Activated CD4-positive, alpha-beta T cell treated with anti-CD3 and anti-CD28 coated beads, Interleukin-2, amount 50 U/mL, for 24 hours (primary cell): ENCODE results near the gene INPP5A.
"Not testable (repeated sequence)": the region's sequence is repeated elsewhere in the genome, so short reads cannot be mapped to it uniquely, and the experiment has no call there.

Source experiments
- DNase-seq, 2 donors: peaks; one replicate each; pipeline ENCODE4 v3.0.0-alpha.2; 2020; ENCODE audit warnings: low read depth in 1 of 2, low spot score in 1 of 2

INPP5A gene

DNA sequence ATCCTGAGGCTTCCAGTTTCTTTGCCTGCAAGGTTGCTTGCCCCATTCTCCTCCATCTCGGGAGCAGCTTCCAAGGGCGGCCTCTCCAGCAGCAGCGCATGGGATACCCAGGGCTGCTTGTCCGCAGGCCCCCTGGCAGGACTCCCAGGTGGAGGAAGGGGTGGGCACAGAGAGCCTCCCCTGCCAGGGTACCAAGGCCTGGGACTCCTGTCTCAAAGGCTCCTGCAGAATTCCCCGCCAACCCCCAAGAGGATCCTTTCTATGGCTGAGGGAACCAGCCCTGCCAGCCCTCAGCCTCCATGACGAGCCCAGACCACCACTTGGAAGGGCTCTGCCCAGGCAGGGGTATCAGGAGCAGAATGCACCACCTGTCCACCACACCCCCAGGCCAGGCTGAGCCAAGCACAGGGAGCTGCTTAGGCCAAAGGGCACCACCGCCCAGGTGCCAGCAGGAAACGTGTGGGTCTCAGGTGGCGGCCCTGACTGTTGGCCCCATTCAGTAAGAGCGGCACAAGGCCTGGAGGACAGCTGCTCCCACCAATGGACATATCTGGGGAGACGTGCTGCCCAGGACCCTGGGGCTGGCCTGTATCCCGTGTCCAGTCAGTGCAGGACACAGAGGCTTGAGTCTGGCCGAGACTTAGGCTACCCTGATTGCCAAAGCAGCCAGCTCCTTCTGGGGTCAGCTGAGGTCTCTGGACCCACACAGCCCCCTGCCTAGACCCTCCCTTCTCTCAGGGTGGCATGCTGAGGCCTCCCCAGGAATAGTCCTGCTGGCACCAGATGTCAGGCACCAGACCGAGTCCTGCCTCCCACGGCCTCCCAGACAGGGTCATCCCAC lies 33.8 kb upstream of the INPP5A start:
- no peak for DNase-seq

DNA sequence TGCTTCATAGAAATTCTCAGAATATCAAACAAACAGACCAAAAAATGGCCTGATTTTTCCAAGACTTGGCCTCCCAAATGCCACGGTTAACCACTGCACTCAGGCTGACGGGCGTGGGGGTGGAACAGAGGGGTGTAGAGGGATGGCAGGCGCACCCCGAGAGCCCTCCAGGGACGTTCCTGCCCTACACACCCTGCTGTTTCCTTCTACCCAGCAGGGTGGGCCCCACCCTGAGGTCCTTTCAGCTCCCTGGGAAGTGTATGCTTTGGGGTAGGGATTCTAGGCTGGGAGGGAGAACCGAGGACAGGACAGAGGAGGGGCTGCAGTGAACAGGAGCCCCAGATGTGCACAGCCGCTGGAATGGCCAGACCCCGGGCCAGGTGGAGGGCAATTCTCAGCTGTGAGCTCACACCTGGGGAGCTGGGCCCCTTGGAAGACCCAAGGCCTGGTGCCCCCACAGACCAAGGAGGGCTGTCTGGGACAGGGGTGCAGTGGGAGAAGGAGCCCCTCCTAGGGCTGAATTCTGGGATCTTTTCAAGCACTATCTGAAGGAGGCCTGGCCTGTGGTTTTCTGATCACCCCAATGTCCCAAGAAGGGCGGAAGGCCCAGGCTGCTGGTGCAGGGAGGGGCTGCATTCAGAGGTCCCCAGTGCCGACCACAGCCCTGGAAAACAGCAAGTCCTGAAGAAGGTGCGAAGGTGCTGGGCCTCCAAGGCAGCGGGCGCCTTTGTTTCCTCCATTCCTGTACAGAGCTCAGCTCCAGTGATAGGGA lies 32.9 kb upstream of the INPP5A start:
- DNase-seq, result no peak

DNA sequence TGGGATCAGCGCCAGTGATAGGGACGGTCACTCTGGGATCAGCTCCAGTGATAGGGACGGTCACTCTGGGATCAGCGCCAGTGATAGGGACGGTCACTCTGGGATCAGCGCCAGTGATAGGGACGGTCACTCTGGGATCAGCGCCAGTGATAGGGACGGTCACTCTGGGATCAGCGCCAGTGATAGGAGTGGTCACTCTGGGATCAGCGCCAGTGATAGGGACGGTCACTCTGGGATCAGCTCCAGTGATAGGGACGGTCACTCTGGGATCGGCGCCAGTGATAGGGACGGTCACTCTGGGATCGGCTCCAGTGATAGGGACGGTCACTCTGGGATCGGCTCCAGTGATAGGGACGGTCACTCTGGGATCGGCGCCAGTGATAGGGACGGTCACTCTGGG lies 32.0 kb upstream of the INPP5A start:
- DNase-seq, result not testable (repeated sequence)

DNA sequence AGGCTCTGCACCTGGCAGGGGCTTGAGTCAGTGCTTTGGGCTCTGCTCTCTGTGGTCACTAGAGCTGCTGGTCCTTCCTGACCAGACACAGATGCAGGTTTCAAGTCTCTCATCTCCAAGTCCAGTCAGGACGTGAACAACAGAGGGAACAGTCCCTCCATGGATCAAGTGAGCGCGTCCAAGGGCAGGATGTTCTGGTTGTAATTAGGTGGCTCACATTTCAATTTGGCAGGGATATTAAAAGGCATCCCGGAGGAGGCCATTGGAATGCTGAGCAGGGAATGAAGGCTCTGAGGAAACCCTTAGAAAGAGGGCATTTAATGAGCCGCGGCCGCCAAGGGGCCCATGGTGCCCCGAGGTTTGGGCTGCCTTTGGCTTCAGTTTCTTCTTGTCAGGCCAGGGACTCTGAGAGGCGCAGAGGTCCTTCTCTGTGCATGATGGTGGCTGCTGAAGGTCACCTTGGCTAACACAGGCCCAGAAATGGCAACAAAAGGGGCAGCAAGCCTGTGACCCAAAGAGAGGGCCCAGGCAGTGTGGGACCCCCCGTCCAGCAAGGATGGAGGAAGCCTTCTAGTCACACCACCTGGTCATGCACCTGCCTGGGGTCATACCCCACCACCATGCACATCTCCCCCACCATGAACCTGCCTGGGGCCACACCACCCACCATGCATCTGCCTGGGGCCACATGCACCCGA lies 30.7 kb upstream of the INPP5A start:
- no peak for DNase-seq

DNA sequence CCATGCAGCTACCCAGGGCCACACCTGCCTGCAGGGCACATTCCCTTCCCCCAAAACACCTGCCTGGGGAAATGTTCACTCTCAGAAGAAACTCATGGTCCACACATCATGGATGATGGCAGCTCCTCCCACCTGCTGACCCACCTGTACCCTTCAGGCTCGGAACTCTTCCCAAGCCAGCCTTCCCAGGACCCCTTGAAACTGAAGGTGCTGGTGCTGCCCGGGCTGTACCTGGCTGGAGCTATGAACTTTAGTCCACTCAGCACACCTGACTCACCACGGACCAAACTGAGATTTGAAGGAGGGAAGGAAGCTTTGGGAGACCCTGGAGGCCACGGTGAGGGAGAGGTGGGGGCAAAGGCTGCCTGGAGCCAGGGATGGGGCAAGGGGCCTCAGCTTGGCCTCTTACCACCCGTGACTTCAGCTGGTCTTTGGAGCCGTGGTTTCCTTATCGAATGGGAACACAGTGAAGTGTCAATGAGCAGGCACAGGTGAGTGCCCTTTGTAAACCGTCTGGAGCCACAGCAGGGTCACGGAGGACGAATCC lies 30.1 kb upstream of the INPP5A start:
- DNase-seq, result no peak

DNA sequence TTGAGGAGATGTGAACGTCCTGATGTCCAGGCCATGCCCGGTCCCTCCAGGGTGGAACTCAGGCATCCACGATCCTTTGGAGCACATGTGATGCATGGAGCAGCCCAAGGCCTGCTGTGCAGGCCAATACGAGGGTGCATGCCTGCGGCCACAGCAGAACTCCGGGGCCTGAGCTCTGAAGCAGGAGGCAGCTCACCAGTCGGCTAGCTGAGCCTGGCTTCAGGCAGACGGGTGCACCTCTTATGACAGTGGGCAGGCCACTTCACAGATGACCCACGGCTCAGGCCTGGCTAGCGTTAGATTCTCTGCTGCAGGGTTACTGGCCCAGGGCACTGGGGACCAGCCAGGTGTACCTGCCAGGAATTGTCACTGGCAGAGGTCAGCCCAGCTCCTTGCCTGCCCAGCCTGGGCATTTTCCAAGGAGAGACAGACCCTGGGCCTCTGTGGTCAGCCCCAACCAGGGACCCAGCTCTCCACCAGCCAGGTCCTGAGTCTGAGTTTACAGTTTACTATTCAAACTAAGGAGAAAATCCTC lies 29.6 kb upstream of the INPP5A start:
- no peak for DNase-seq

DNA sequence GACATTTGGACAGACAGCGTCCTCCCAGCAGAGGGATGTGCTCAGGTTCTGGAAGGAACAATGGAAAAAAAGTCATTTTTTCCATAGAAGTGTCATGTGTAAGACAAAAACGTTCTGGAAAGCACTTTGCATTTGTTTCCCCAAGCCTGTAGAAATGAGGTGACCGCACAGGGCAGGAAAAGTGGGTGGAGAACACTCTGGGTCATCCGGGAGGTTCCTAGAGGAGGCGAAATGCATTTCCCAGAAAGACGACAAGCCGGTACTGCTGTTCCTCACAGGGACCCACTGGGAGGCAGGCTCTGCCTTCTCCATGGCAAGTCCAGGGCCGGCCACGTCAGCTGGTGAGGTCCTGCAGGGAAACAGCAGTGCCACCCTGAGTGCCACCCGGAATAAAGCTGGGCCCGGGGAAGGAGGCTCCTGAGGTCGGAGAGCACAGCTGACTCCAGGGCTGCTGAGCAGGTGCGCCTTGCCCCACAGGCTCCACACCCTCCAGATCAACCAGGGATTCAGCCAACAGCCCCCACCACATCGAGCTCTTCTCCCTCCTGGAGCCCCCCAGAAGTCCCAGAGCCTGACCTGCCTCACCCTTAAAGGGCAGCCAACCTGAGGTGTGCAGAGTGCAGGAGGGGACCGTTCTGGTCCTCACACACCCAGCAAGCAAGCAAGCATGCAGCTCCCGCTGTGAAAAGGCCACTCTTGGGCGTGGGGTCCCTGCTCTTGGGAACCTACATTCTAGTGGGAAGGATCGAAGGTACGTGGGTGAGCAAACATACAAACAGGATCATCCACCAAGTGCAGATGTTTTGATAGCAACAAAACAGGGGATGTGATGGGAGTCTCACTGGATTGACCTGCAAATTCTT lies 28.8 kb upstream of the INPP5A start:
- DNase-seq, result no peak

DNA sequence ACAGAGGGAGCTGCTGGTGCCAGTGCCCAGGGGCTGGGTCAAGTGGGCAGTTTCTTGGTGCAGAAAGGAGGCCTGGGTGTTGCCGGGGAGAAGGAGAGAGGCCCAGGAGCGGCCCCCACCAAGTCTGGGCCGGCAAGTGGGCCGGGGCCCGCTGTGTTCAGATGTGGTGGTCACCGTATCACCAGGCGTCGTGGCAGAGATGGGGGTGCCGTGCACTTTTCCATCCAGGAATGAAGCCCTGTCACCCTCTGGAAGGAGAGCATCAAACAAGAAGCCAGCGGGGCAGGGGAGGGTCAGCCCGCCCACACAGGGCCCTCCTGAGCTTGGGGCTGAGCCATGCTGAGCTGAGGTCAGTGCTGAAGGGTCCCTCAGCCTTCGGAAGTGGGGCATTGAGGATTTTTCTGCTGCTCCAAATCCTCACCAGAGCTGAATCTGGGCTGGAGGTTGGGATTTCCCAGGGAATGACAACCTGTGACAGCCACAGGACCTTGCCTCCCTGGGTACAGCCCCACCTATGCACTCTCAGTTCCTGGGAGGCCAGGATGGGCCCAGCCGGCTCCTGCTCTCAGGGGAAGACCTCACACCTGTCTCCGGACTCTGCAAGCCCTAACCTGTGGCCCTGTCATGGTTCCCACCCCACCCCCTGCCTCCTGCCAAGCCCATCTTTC lies 27.9 kb upstream of the INPP5A start:
- DNase-seq, result no peak

DNA sequence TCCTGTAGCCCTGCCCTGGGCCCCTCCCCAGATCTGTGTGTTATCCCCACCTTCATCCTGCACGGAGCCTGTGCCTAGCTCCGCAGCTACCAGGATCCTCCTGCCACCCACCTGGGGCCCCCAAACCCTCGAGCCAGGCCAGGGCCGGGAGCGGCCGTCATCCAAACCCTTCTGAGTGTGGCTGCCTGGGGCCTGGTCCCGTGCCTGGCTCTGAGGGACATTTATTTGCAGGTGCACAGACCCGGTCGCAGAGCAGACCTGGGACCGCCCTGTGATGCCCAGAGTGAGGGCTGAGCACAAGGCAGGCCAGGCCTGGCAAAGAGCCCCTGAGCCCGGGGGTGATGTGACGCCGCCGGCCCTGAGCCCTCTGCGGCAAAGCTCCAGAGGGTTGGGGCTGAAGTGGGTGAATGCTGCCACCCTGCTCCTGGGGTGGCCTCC lies 27.4 kb upstream of the INPP5A start:
- DNase-seq, result no peak

DNA sequence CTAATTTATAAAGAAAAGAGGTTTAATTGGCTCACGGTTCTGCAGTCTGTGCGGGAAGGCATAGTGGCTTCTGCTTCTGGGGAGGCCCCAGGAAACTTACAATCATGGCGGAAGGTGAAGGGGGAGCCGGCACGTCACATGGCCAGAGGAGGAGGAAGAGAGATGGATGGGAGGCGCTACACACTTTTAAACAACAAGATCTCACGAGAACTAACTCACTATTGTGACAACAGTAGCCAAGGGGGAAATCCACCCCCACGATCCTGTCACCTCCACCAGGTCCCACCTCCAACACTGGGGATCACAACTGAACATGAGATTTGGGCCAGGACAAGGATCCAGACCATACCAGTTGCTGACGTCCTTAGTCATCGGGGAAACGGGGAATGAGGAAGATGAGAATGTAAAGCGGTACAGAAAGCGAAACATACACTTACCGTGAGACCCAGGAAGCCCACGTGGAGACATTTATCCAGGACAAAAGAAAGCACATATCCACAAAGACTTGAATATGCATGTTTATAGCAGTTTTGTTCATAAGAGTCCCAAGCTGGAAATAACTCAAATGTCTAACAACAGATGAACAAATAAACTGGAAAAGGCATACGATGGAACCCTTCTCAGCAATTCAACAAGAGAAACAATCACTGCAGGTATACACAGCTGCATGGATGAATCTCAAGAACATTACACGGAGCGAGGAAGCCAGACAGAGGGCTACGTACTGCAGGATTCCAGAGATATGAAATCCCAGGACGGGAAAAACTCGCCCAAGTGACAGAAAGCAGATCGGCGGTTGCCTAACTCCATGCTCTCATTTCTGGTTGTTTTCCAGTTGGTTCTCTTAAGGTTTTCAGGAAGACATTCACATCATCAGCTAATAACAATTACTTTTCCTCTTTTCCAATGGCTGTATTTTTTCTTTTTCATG lies 26.2 kb upstream of the INPP5A start:
- no peak for DNase-seq

DNA sequence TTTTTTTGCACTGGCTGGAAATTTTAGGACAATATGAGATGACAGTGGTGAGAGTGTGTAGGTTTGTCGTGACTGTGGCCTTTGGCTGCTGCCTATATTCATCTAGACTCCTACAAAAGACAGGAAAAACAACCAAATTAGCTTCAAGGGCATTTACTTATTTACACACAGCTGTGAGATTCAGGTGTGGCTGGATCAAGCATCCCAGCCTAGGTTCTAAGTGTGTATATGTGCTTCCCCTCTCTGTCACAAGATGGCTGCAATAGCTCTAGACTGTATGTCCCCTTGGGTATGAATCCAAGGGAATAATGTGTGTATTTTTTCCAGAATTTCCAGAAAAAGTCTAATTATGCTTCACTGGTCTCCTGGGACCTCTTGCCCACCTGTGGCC lies 25.5 kb upstream of the INPP5A start:
- no peak for DNase-seq

DNA sequence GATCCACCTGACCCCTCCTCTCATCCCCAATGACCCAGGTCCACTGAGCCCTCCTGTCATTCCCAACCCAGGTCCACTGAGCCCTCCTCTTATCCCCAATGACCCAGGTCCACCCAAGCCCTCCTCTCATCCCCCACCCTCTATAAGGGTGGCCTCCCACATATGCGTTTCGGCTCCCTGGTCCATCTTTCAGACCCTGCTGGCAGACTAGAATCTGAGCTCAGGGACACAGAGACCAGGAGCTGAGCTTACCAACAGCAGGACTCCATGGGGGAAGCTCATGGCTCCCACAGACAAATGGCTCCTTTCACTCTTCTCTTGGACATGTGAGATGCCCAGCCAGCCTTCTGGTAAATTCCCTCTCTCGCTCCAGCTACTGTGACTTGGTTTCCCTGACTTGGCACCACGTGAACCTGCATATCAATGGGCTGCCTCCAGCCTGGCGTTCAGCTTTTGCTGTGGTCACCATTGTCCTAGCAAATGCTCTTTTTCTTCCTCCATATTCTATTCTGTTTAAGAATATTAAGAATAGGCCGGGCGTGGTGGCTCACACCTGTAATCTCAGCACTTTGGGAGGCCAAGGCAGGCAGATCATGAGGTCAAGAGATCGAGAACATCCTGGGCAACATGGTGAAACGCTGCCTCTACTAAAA lies 24.8 kb upstream of the INPP5A start:
- no peak for DNase-seq

DNA sequence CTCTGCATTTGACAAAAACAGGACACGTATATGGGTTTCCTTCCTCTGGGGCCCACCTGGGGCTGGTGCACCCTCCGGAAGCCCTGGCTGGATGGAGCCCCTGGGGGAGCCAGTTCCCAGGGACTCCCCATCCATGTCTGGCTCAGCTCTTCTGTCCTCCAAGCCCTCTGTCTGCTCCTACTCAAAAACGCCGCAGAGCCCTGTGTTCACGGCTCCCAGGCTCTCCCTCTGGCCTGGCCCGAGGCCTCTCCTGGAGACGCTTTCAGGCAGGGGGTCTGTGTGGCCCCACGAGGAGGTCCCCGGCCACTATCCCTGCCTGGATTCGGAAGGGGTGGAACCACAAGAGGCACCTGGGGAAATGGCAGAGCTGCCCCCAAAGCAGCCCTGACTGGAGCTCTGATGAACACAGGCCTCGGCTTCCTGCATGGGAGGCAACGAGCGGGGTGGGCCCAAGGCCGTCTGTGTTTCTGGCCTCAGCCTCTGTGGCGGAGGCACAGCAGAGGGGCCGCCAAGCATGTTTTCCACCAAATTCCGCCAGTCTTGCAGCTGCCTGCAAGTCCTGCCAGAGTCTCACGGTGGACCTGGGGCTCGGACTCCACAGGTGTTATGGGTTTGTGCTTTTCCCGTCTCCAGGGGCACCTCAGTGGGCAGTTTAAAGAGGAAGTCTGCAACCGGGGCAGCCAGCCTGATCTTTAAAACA lies 22.6 kb upstream of the INPP5A start:
- no peak for DNase-seq

DNA sequence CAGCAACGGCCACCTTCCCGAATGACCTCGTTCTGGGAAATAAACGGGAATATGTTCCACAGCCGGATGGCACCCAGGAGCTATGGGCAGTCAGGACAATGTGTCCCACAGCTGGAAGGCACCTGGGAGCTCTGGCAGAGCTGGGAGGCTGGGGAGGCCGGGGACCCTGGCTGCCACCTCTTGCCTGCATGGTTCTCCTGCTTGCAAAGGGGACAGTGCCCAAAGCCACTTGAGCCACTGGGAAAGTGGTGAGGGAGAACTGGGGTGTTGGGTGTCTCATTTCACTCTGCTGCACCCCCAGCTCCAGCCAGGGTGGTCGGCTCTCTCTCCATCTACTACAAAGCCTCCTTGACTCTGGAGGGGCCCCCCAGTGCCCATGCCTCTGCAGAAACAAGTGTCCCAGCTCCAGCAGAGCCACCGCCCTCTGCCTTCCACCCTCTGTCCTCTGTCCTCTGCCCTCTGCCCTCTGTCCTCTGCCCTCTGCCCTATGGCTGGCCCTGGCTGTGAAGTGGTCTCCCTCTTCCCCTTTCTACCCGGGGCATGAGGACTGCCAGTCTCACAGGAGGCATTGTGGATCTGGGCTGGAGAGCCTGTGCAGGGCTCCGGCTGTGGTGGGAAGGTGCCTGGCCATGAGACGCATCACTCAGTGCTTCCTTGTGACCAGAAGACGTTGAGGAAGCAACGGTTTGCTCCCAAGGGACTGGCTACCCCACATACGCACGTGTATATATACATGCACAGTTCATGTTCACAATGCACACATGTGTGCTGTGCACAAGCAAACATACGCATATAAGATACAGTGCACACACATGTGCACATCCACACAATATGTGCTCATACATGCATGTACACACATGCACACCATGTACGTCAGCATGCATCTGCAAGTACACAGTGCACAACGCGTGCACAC lies 21.5 kb upstream of the INPP5A start:
- no peak for DNase-seq

DNA sequence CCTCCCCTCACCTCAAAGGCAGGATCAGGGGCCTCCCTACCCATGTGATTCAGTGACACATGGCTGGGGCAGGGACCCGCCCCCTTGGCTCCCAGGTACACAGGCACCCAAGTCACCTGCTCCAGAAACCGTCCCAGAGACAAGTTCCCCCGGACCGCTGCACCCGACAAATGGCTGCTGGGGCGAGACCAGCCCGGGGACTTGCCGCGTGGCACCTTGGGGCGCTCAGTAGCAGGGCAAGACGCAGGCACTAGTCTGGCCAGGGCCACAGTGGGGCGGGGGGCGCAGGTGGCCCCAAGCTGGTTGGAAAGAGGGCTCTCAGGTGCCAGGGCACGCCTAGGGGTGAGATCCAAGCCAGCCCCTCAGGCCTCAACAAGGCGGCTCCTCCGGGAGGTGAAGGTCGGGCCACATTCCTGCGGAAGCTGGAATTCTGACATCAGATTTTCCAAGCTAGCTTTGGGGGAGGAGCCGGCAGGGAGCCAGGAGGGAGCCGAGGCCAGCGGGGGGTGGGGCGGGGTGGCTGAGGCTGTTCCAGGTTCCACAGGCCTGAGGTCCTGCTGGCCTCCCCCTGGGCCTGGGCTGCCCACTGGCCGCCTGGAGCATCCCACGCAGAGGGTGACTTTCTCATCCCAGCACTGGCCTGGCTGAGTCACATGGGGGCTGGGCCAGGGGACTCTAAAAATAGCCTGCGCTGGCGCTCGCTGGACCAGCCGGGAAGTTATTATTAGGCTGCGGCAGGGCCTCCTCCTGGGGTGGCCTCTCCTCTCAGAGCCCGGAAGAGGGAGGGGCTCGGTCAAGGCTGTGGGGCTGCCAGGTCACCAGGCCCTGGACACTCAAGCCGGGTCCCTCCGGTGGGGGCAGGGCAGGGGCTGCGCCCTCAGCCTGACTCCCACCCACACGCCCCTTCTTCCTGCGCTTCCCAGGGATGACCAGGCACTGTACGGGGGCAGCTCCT lies 20.5 kb upstream of the INPP5A start:
- no peak for DNase-seq
